Retinal pigment epithelial cell (primary cell): Measurements from ENCODE around the gene APBA2.

Source experiments
- DNase-seq: peaks from one replicate; pipeline ENCODE4 v3.0.0-alpha.2; 2010; ENCODE audit warnings: low read depth
- H3K4me3 ChIP-seq: 2 replicates; pipeline ENCODE4 v1.5.1; 2011; ENCODE audit warnings: mild to moderate bottlenecking, low read length, control low read depth, moderate library complexity
- CTCF ChIP-seq: conservative IDR thresholded peaks from 2 replicates; pipeline ENCODE4 v1.5.1; 2011; ENCODE audit warnings: low read depth, low read length, control low read depth, inconsistent platforms

Gene APBA2

GRCh38 chr15:28952666-28953491 is 67.1 kb downstream of the APBA2 start:
- no peak overlapping the region for H3K4me3 ChIP-seq
- DNase-seq, result no peak
- no peak for TF ChIP-seq CTCF

- no peak for DNase-seq
These were observed 67.9 kb downstream of the APBA2 start for GRCh38 chr15:28953573-28954195.

GRCh38 chr15:28954466-28955159 is 68.8 kb downstream of the APBA2 start:
- no peak for DNase-seq
- no peak overlapping the region for H3K4me3 ChIP-seq
- TF ChIP-seq CTCF, result no peak

More at GRCh38 chr15:28953573-28954195, 67.9 kb downstream of the APBA2 start:
- no peak for TF ChIP-seq CTCF
- H3K4me3 ChIP-seq, result no peak overlapping the region

- no peak overlapping the region for H3K4me3 ChIP-seq
- DNase-seq, result no peak
- TF ChIP-seq CTCF, result no peak
These were observed 69.6 kb downstream of the APBA2 start for GRCh38 chr15:28955160-28955992.

- H3K4me3 ChIP-seq, result no peak overlapping the region
- TF ChIP-seq CTCF, result no peak
- no peak for DNase-seq
These were observed 70.2 kb downstream of the APBA2 start for GRCh38 chr15:28955993-28956421.

- TF ChIP-seq CTCF, result no peak
- DNase-seq, result no peak
- no peak overlapping the region for H3K4me3 ChIP-seq
These were observed 70.7 kb downstream of the APBA2 start for GRCh38 chr15:28956491-28956890.
